ENCODE data around the gene ZNF624.
A peak's percentile ranks its signal among the peaks of the same experiment; 100 is the strongest.
"Not testable (repeated sequence)": the region's sequence is repeated elsewhere in the genome, so short reads cannot be mapped to it uniquely, and the experiment has no call there.

ZNF624 gene

GRCh38 chr17:16653367-16654041 lies at the start of gene ZNF624:
Gene ZNF624, minus strand, starts transcription at chr17:16653850.
- peak; percentile 61 for DNase-seq (ENCODE audit: low read depth, low spot score)

- DNase-seq (ENCODE audit: low read depth, low spot score), result not testable (repeated sequence)
Observed at GRCh38 chr17:16697603-16698002, 44.0 kb upstream of the ZNF624 start.

- DNase-seq (ENCODE audit: low read depth, low spot score), result not testable (repeated sequence)
Observed at GRCh38 chr17:16690447-16690846, 36.8 kb upstream of the ZNF624 start.

GRCh38 chr17:16689731-16690281 lies 36.2 kb upstream of the ZNF624 start, which contains the start of gene CCDC144A:
Gene CCDC144A, plus strand, starts transcription at chr17:16690241. Its CDS starts 160 bp downstream, at chr17:16690401.
- not testable (repeated sequence) for DNase-seq (ENCODE audit: low read depth, low spot score)

GRCh38 chr17:16687151-16687550 lies 33.5 kb upstream of the ZNF624 start:
- not testable (repeated sequence) for DNase-seq (ENCODE audit: low read depth, low spot score)

- not testable (repeated sequence) for DNase-seq (ENCODE audit: low read depth, low spot score)
Observed at GRCh38 chr17:16686019-16686418, 32.4 kb upstream of the ZNF624 start.

- not testable (repeated sequence) for DNase-seq (ENCODE audit: low read depth, low spot score)
Observed at GRCh38 chr17:16683290-16684138, 29.9 kb upstream of the ZNF624 start.

GRCh38 chr17:16676676-16677268 lies 23.1 kb upstream of the ZNF624 start:
- no peak for DNase-seq (ENCODE audit: low read depth, low spot score)

GRCh38 chr17:16666907-16667636 lies 13.4 kb upstream of the ZNF624 start:
- DNase-seq (ENCODE audit: low read depth, low spot score), result not testable (repeated sequence)

- DNase-seq (ENCODE audit: low read depth, low spot score), result not testable (repeated sequence)
Observed at GRCh38 chr17:16666553-16666906, 12.9 kb upstream of the ZNF624 start.

- no peak for DNase-seq (ENCODE audit: low read depth, low spot score)
Observed at GRCh38 chr17:16662936-16663335, 9.3 kb upstream of the ZNF624 start.

- DNase-seq (ENCODE audit: low read depth, low spot score), result no peak
Observed at GRCh38 chr17:16661217-16661616, 7.6 kb upstream of the ZNF624 start.

- DNase-seq (ENCODE audit: low read depth, low spot score), result no peak
Observed at GRCh38 chr17:16652847-16653366, 743 bp downstream of the ZNF624 start.

- no peak for DNase-seq (ENCODE audit: low read depth, low spot score)
Observed at GRCh38 chr17:16652252-16652651, 1.4 kb downstream of the ZNF624 start.

GRCh38 chr17:16649585-16649984 lies 4.1 kb downstream of the ZNF624 start:
- no peak for DNase-seq (ENCODE audit: low read depth, low spot score)

- DNase-seq (ENCODE audit: low read depth, low spot score), result no peak
Observed at GRCh38 chr17:16639438-16639837, 14.2 kb downstream of the ZNF624 start.

- no peak for DNase-seq (ENCODE audit: low read depth, low spot score)
Observed at GRCh38 chr17:16623282-16623681, 30.4 kb downstream of the ZNF624 start.

- DNase-seq (ENCODE audit: low read depth, low spot score), result no peak
Observed at GRCh38 chr17:16622540-16623277, 30.9 kb downstream of the ZNF624 start.

GRCh38 chr17:16617481-16618060 lies 36.1 kb downstream of the ZNF624 start:
- DNase-seq (ENCODE audit: low read depth, low spot score), result no peak

- no peak for DNase-seq (ENCODE audit: low read depth, low spot score)
Observed at GRCh38 chr17:16599537-16599936, 54.1 kb downstream of the ZNF624 start.
